Uterus (tissue), 2 donors: ENCODE results near the gene RBM10.

Experiments used
- POLR2A ChIP-seq, 2 donors: fragments of 450-650 bp; IDR thresholded peaks; one replicate each; pipeline ENCODE4 v1.6.1; 2016; ENCODE audit warnings: antibody characterized with exemption in 2 of 2, mild to moderate bottlenecking in 1 of 2, moderate library complexity in 1 of 2
- TF ChIP-seq, protein P1 (sequence below), 4 experiments: fragments of 200-600 bp in 2 of 4; fragments of 450-650 bp in 2 of 4; sonication (generic) in 2 of 4; IDR thresholded peaks; one replicate each; pipeline ENCODE4 v1.5.1; 2016 to 2019; ENCODE audit warnings: antibody characterized with exemption in 4 of 4, mild to moderate bottlenecking in 2 of 4, moderate library complexity in 1 of 4

DNA sequence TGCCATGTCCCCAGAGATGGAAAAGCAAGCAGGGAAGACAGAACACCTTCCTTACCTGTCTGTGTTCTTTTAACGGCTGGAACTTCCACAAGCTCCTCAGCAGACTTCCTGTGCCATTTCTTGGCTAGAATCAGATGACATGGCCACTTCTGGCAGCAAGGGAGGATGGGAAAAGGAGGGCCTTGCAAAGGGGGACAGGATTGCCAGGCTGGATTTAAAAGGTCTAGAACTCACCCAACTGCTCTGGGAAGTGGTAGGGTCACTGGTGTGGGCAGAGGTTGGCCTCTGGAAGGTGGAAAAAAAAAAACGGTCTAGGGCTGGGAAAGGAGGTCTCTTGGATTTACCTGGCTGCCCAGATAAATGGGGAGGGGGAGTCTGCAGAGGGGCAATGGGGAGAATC, 86.1 kb downstream of the RBM10 start:
- TF ChIP-seq, protein P1, sequence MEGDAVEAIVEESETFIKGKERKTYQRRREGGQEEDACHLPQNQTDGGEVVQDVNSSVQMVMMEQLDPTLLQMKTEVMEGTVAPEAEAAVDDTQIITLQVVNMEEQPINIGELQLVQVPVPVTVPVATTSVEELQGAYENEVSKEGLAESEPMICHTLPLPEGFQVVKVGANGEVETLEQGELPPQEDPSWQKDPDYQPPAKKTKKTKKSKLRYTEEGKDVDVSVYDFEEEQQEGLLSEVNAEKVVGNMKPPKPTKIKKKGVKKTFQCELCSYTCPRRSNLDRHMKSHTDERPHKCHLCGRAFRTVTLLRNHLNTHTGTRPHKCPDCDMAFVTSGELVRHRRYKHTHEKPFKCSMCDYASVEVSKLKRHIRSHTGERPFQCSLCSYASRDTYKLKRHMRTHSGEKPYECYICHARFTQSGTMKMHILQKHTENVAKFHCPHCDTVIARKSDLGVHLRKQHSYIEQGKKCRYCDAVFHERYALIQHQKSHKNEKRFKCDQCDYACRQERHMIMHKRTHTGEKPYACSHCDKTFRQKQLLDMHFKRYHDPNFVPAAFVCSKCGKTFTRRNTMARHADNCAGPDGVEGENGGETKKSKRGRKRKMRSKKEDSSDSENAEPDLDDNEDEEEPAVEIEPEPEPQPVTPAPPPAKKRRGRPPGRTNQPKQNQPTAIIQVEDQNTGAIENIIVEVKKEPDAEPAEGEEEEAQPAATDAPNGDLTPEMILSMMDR (IDR thresholded peaks at IDR 0.05) = no peak
- no peak for TF ChIP-seq POLR2A (IDR thresholded peaks at IDR 0.05)
